Uterus (tissue), 2 donors: ENCODE data around the gene SAC3D1.

Experiments
- POLR2A ChIP-seq, 2 donors: fragments of 450-650 bp; IDR thresholded peaks; one replicate each; pipeline ENCODE4 v1.6.1; 2016; ENCODE audit warnings: antibody characterized with exemption in 2 of 2, mild to moderate bottlenecking in 1 of 2, moderate library complexity in 1 of 2
- TF ChIP-seq, protein P1 (sequence below), 4 experiments: fragments of 200-600 bp in 2 of 4; fragments of 450-650 bp in 2 of 4; sonication (generic) in 2 of 4; IDR thresholded peaks; one replicate each; pipeline ENCODE4 v1.5.1; 2016 to 2019; ENCODE audit warnings: antibody characterized with exemption in 4 of 4, mild to moderate bottlenecking in 2 of 4, moderate library complexity in 1 of 4

DNA sequence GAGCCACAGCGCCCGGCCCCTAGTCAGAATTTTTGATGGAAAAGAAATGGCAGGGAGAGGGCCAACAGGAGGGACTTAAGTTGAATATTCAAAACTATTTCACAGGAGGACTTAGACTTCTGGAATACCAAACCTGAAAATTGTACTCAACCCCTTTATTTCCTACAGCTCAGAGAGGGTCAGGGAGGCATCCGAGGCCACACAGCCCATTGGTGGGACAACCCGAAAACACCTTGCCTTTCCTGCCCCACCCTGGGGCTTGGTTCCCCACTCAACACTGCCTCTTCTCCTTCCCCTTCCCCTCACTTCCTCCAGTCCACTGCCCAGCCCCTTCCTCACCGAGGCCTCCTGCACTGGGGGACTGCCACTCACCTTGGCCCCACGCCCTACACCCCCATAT lies 16.0 kb downstream of the SAC3D1 start:
- TF ChIP-seq, protein P1, sequence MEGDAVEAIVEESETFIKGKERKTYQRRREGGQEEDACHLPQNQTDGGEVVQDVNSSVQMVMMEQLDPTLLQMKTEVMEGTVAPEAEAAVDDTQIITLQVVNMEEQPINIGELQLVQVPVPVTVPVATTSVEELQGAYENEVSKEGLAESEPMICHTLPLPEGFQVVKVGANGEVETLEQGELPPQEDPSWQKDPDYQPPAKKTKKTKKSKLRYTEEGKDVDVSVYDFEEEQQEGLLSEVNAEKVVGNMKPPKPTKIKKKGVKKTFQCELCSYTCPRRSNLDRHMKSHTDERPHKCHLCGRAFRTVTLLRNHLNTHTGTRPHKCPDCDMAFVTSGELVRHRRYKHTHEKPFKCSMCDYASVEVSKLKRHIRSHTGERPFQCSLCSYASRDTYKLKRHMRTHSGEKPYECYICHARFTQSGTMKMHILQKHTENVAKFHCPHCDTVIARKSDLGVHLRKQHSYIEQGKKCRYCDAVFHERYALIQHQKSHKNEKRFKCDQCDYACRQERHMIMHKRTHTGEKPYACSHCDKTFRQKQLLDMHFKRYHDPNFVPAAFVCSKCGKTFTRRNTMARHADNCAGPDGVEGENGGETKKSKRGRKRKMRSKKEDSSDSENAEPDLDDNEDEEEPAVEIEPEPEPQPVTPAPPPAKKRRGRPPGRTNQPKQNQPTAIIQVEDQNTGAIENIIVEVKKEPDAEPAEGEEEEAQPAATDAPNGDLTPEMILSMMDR (IDR thresholded peaks at IDR 0.05) = no peak
- no peak for TF ChIP-seq POLR2A (IDR thresholded peaks at IDR 0.05)
